Measurements from ENCODE around the gene NME7.

DNA sequence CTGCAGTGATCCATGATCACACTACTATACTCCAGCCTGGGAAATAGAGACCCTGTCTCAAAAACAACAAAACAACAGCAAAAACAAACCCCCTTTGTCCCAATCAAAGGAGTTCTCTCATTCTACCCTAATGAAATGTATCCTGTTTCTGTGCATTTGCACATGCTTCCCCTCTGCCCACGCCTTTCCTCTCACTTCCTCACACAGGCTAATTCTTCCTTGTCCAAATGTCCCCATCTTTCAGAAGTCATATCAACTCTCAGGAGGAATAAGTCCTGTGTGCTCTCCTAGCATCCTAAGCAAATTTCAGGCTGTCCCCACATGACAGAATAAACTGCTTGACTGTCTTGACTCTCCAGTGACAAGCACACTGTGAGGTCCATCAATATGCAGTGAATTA lies 269.2 kb downstream of the NME7 start:
- TF ChIP-seq, protein P1, sequence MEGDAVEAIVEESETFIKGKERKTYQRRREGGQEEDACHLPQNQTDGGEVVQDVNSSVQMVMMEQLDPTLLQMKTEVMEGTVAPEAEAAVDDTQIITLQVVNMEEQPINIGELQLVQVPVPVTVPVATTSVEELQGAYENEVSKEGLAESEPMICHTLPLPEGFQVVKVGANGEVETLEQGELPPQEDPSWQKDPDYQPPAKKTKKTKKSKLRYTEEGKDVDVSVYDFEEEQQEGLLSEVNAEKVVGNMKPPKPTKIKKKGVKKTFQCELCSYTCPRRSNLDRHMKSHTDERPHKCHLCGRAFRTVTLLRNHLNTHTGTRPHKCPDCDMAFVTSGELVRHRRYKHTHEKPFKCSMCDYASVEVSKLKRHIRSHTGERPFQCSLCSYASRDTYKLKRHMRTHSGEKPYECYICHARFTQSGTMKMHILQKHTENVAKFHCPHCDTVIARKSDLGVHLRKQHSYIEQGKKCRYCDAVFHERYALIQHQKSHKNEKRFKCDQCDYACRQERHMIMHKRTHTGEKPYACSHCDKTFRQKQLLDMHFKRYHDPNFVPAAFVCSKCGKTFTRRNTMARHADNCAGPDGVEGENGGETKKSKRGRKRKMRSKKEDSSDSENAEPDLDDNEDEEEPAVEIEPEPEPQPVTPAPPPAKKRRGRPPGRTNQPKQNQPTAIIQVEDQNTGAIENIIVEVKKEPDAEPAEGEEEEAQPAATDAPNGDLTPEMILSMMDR (IDR thresholded peaks at IDR 0.05) = no peak
- no peak for TF ChIP-seq POLR2A (IDR thresholded peaks at IDR 0.05)
